Breast epithelium (tissue), 3 donors: ENCODE measurements around the gene GRIK4.

Experiments used
- POLR2A ChIP-seq: fragments of 450-650 bp; IDR thresholded peaks from one replicate; pipeline ENCODE4 v1.6.1; 2016; ENCODE audit warnings: antibody characterized with exemption, mild to moderate bottlenecking, moderate library complexity
- TF ChIP-seq, protein P1 (sequence below), 3 donors: fragments of 450-650 bp; IDR thresholded peaks; one replicate each; pipeline ENCODE4 v1.5.1; 2016 to 2017; ENCODE audit warnings: antibody characterized with exemption in 3 of 3, mild to moderate bottlenecking in 3 of 3, moderate library complexity in 3 of 3

DNA sequence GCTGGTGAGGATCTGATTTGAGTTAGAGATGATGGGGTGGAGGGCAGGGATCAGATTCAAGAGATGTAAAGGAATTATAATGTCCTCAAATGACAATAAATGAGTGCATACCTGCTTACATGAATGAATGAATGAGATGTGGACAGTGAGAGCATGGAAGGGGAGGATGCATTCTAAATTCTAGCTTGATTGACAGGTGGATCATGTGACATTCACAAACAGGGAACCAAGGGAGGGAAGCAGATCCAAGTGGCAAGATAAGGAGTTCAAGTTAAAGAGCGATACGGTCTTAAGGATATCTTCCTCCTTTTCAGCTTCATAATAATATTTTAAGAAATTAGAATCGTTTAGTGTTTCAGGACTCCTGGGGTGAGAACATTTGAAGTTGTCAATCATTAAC is 341.9 kb downstream of the GRIK4 start:
- TF ChIP-seq, protein P1, sequence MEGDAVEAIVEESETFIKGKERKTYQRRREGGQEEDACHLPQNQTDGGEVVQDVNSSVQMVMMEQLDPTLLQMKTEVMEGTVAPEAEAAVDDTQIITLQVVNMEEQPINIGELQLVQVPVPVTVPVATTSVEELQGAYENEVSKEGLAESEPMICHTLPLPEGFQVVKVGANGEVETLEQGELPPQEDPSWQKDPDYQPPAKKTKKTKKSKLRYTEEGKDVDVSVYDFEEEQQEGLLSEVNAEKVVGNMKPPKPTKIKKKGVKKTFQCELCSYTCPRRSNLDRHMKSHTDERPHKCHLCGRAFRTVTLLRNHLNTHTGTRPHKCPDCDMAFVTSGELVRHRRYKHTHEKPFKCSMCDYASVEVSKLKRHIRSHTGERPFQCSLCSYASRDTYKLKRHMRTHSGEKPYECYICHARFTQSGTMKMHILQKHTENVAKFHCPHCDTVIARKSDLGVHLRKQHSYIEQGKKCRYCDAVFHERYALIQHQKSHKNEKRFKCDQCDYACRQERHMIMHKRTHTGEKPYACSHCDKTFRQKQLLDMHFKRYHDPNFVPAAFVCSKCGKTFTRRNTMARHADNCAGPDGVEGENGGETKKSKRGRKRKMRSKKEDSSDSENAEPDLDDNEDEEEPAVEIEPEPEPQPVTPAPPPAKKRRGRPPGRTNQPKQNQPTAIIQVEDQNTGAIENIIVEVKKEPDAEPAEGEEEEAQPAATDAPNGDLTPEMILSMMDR (IDR thresholded peaks at IDR 0.05) = no peak
- TF ChIP-seq POLR2A = no peak
